Ishikawa (cell line): ENCODE results near the gene HHAT.

ENCODE experiments used
- MAX ChIP-seq: IDR thresholded peaks from 2 replicates; pipeline ENCODE4 v1.6.1; 2012
- NFIC ChIP-seq: IDR thresholded peaks from 2 replicates; pipeline ENCODE4 v1.6.1; 2012
- RAD21 ChIP-seq: IDR thresholded peaks from 2 replicates; pipeline ENCODE4 v1.6.1; 2012; ENCODE audit warnings: low read depth
- TAF1 ChIP-seq: IDR thresholded peaks from 2 replicates; pipeline ENCODE4 v1.6.1; 2012; ENCODE audit warnings: low read depth, mild to moderate bottlenecking

- TF ChIP-seq NFIC (no peak), MAX (no peak), TAF1 (no peak), RAD21 (no peak)
Observed at GRCh38 chr1:210570116-210570515, 241.4 kb downstream of the HHAT start.
